ENCODE data around the gene VWA3A.

DNA sequence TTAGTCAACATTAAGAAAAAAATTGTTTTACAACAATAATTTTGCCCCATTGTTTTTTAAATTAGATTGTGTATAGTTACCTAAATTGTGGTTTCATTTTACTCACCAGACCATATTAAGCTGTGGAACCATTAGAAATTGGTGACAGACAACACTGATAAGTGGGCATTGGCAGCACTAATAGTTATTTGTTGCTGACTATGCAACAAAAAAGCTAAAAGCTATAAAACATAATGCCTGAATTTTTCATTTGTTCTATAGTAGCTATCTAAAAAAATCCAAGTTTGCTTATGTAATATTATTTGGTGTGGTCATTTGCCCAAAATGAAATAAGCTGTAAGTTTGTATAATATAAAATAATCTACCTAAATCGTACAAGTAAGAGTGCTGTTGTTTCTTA, 13.7 kb upstream of the VWA3A start:
- no peak for TF ChIP-seq SP1 (IDR thresholded peaks at IDR 0.05)
- no peak for TF ChIP-seq FOXA1 (IDR thresholded peaks at IDR 0.05)
- TF ChIP-seq TARDBP (IDR thresholded peaks at IDR 0.05) = no peak
- no peak for TF ChIP-seq SUZ12 (IDR thresholded peaks at IDR 0.05)
- TF ChIP-seq FOXM1 (IDR thresholded peaks at IDR 0.05; ENCODE audit: borderline replicate concordance) = no peak
- no peak for TF ChIP-seq ZNF384 (IDR thresholded peaks at IDR 0.05)
- no peak for TF ChIP-seq ARNT (IDR thresholded peaks at IDR 0.05)
- TF ChIP-seq BHLHE40 (IDR thresholded peaks at IDR 0.05; ENCODE audit: borderline replicate concordance) = no peak
- TF ChIP-seq NFRKB (IDR thresholded peaks at IDR 0.05) = no peak
- no peak for TF ChIP-seq ELF4 (IDR thresholded peaks at IDR 0.05)
- no peak for TF ChIP-seq HDGF (IDR thresholded peaks at IDR 0.05; ENCODE audit: borderline replicate concordance)
- TF ChIP-seq, protein P1, sequence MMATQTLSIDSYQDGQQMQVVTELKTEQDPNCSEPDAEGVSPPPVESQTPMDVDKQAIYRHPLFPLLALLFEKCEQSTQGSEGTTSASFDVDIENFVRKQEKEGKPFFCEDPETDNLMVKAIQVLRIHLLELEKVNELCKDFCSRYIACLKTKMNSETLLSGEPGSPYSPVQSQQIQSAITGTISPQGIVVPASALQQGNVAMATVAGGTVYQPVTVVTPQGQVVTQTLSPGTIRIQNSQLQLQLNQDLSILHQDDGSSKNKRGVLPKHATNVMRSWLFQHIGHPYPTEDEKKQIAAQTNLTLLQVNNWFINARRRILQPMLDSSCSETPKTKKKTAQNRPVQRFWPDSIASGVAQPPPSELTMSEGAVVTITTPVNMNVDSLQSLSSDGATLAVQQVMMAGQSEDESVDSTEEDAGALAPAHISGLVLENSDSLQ (IDR thresholded peaks at IDR 0.05) = no peak
- TF ChIP-seq CTBP1 (IDR thresholded peaks at IDR 0.05; ENCODE audit: borderline replicate concordance) = no peak
- TF ChIP-seq L3MBTL2 (conservative IDR thresholded peaks at IDR 0.05) = no peak
